A673 (cell line): ENCODE results near the gene P4HA1. TPM values are rescaled to one million over a fixed set of nuclear protein-coding genes. Genes with fewer than 3 reads are reported as not detected.
"Not testable (repeated sequence)": the region's sequence is repeated elsewhere in the genome, so short reads cannot be mapped to it uniquely, and the experiment has no call there.

ENCODE experiments used
- BruUV-seq: library from RNA; stranded (reverse); fragments of 400-500 nt; replicated peaks from 2 replicates; lab custom pipeline; 2021; lab: Mats Ljungman, UMichigan
- CTCF ChIA-PET: fragments of 300-600 bp; sonication (Branson Sonifier 250); formaldehyde crosslinking; loops from one replicate; lab custom pipeline; 2022; ENCODE audit warnings: antibody characterized with exemption; lab: Charles Lee
- POLR2A ChIA-PET: fragments of 300-600 bp; sonication (Branson Sonifier 250); formaldehyde crosslinking; loops from one replicate; lab custom pipeline; 2022; ENCODE audit warnings: antibody characterized with exemption; ENCODE audit not compliant: low non-redundant PET; lab: Charles Lee
- DNase-seq: peaks from one replicate; pipeline ENCODE4 v3.0.0-alpha.2; 2015; ENCODE audit warnings: low spot score
- H3K27ac ChIP-seq: fragments of 200-600 bp; sonication (generic); 2 replicates; pipeline ENCODE4 v1.5.1; 2016; ENCODE audit warnings: mixed run types, low read depth, mild to moderate bottlenecking, mixed read lengths, antibody characterized with exemption, low read length; ENCODE audit not compliant: poor library complexity, severe bottlenecking
- H3K27me3 ChIP-seq: fragments of 200-600 bp; sonication (generic); replicated peaks from 2 replicates; pipeline ENCODE4 v1.6.1; 2017; ENCODE audit warnings: mixed run types, low read depth, mild to moderate bottlenecking, mixed read lengths, antibody characterized with exemption, low read length; ENCODE audit not compliant: insufficient read depth, poor library complexity
- H3K36me3 ChIP-seq: fragments of 200-600 bp; sonication (generic); 2 replicates; pipeline ENCODE4 v1.6.1; 2016; ENCODE audit warnings: mixed run types, mild to moderate bottlenecking, mixed read lengths, antibody characterized with exemption, low read length; ENCODE audit not compliant: insufficient read depth, poor library complexity, severe bottlenecking
- H3K4me1 ChIP-seq: fragments of 200-600 bp; sonication (generic); 2 replicates; pipeline ENCODE4 v1.6.1; 2017; ENCODE audit warnings: mixed run types, mild to moderate bottlenecking, mixed read lengths, antibody characterized with exemption, low read length; ENCODE audit not compliant: insufficient read depth, poor library complexity, severe bottlenecking
- H3K4me3 ChIP-seq: fragments of 200-600 bp; sonication (generic); 2 replicates; pipeline ENCODE4 v1.5.1; 2016; ENCODE audit warnings: low read depth, mixed run types, mild to moderate bottlenecking, mixed read lengths, low read length; ENCODE audit not compliant: poor library complexity, severe bottlenecking
- H3K9me3 ChIP-seq: fragments of 200-600 bp; sonication (generic); 2 replicates; pipeline ENCODE4 v1.6.1; 2016; ENCODE audit warnings: mixed run types, low read depth, mild to moderate bottlenecking, mixed read lengths, antibody characterized with exemption, low read length; ENCODE audit not compliant: poor library complexity, severe bottlenecking
- EZH2 ChIP-seq: fragments of 200-600 bp; sonication (generic); IDR thresholded peaks from 2 replicates; pipeline ENCODE4 v1.6.1; 2017; ENCODE audit warnings: borderline replicate concordance, low read depth, mild to moderate bottlenecking, mixed read lengths, antibody characterized with exemption, low read length; ENCODE audit not compliant: poor library complexity, severe bottlenecking
- intact Hi-C: fragments of 100-400 bp; cut with micrococcal nuclease; formaldehyde crosslinking; loops from one replicate; pipeline ENCODE4 v1.10.0; 2022; ENCODE audit not compliant: unreplicated experiment
- total RNA-seq: library from RNA; stranded (reverse); gene quantifications from 2 replicates; pipeline ENCODE4 v1.2.3, GENCODE V29; 2021
- TF ChIP-seq, protein P1 (sequence below): fragments of 300-800, 200-600 bp; sonication (generic); conservative IDR thresholded peaks from 2 replicates; pipeline ENCODE4 v1.5.1; 2017; ENCODE audit warnings: low read depth, mild to moderate bottlenecking, antibody characterized with exemption, low read length, moderate library complexity, mixed read lengths

The P4HA1 gene
- total RNA-seq, 1 experiment from 2014 or later = 36.5 TPM

DNA sequence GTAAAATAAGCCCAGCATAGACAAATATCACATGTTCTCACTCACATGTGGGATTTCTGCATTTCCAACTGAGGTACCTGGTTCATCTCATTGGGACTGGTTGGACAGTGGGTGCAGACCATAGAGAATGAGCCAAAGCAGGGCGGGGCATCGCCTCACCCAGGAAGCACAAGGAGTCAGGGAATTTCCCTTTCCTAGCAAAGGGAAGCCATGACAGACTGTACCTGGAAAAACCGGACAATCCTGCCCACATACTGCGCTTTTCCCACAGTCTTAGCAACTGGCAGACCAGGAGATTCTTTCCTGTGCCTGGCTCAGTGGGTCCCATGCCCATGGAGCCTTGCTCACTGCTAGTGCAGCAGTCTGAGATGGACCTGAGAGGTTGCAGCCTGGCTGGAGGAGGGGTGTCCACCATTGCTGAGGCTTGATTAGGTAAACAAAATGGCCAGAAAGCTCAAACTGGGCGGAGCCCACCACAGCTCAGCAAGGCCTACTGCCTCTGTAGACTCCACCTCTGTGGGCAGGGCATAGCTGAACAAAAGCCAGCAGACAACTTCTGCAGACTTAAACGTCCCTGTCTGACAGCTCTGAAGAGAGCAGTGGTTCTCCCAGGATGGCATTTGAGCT is 75.0 kb downstream of the P4HA1 start:
- BruUV-seq, H3K36me3 ChIP-seq, intact Hi-C loops, DNase-seq, H3K4me3 ChIP-seq, H3K9me3 ChIP-seq, POLR2A ChIA-PET, H3K4me1 ChIP-seq, H3K27ac ChIP-seq, H3K27me3 ChIP-seq, CTCF ChIA-PET: not testable (repeated sequence)

DNA sequence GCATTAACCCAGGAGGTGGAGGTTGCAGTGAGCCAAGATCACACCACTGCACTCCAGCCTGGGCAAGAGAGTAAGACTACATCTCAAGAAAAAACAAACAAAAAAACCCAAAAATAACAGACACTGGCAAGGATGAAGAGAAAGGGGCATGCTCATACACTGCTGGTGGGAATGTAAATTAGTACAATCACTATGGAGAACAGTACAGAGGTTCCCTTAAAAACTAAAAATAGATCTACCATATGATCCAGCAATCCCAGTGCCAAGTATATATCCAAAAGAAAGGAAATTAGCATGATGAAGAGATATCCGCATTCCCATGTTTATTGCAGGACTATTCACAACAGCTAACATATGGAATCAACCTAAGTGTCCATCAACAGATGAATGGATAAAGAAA is 75.6 kb downstream of the P4HA1 start:
- ChIA-PET CTCF (no interaction called here), POLR2A (no interaction called here)
- TF ChIP-seq, protein P1, sequence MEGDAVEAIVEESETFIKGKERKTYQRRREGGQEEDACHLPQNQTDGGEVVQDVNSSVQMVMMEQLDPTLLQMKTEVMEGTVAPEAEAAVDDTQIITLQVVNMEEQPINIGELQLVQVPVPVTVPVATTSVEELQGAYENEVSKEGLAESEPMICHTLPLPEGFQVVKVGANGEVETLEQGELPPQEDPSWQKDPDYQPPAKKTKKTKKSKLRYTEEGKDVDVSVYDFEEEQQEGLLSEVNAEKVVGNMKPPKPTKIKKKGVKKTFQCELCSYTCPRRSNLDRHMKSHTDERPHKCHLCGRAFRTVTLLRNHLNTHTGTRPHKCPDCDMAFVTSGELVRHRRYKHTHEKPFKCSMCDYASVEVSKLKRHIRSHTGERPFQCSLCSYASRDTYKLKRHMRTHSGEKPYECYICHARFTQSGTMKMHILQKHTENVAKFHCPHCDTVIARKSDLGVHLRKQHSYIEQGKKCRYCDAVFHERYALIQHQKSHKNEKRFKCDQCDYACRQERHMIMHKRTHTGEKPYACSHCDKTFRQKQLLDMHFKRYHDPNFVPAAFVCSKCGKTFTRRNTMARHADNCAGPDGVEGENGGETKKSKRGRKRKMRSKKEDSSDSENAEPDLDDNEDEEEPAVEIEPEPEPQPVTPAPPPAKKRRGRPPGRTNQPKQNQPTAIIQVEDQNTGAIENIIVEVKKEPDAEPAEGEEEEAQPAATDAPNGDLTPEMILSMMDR = no peak
- no peak for TF ChIP-seq EZH2
- Histone ChIP-seq H3K4me3 (no peak overlapping the region), H3K27me3 (no peaks in the 10 kb centered on the region), H3K36me3 (peaks cover 6% of the 10 kb centered on the region), H3K9me3 (no peaks in the 10 kb centered on the region), H3K27ac (no peak overlapping the region), H3K4me1 (peaks cover 6% of the 10 kb centered on the region)
- no peak for DNase-seq
- intact Hi-C loops = no loop called here
- no TSS peak for BruUV-seq

DNA sequence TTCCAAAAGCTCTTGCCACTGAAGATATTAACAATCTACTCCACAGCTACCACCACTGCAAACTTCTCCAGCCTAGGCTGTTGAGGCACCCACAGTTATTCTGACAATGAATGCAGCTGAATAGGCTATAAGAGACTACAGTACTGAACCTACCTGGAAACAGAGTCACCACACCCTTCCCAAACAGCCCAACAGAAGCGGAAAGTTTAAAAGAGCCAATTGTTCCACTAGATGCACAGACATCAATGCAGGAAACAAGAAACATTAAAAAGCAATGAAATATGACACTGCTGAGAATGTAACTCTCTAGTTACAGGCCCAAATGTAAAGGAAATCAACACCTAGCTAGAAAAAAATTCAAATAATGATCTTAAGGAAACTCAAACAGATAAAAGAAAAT is 77.6 kb downstream of the P4HA1 start:
- H3K4me3 ChIP-seq = no peak overlapping the region
- ChIA-PET POLR2A (no interaction called here), CTCF (no interaction called here)
- TF ChIP-seq, protein P1 = no peak
- TF ChIP-seq EZH2 = no peak
- no peak for DNase-seq
- H3K4me1 ChIP-seq = peaks cover 6% of the 10 kb centered on the region
- no peaks in the 10 kb centered on the region for H3K27me3 ChIP-seq
- no TSS peak for BruUV-seq
- H3K27ac ChIP-seq = no peak overlapping the region
- intact Hi-C loops = no loop called here
- peaks cover 11% of the 10 kb centered on the region for H3K36me3 ChIP-seq
- H3K9me3 ChIP-seq = no peaks in the 10 kb centered on the region

DNA sequence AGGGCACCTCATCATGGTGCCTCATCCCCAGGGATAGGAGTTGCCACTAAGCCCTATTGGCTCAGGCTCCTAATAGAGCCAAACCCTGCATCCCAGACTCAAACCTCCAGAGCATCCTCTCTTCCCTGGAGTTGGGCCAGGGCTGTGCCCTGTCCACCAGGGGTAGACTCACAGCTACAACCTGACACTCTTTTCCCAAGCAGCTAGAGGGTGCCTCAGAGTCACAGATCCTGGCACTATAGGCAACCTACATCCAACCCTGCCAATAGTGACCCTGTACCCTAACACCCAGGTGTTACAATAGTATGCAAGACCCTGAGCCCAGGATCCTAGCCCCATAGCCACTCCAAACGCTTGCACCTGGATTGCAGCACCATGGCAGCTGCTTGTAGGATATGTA is 78.0 kb downstream of the P4HA1 start:
- ChIA-PET CTCF (no interaction called here), POLR2A (no interaction called here)
- intact Hi-C loops = no loop called here
- no peaks in the 10 kb centered on the region for H3K27me3 ChIP-seq
- peaks cover 6% of the 10 kb centered on the region for H3K4me1 ChIP-seq
- BruUV-seq = no TSS peak
- no peak for DNase-seq
- H3K4me3 ChIP-seq = no peak overlapping the region
- peaks cover 14% of the 10 kb centered on the region for H3K36me3 ChIP-seq
- H3K9me3 ChIP-seq = no peaks in the 10 kb centered on the region
- H3K27ac ChIP-seq = no peak overlapping the region
- no peak for TF ChIP-seq EZH2
- TF ChIP-seq, protein P1 = no peak
